ENCODE results near the gene NOS1AP.
"Not testable (repeated sequence)": the region's sequence is repeated elsewhere in the genome, so short reads cannot be mapped to it uniquely, and the experiment has no call there.

NOS1AP gene

GRCh38 chr1:162172311-162173102 is 103.0 kb downstream of the NOS1AP start:
- no peak for DNase-seq

- DNase-seq: not testable (repeated sequence)
Observed at GRCh38 chr1:162173607-162174006, 104.1 kb downstream of the NOS1AP start.

DNA sequence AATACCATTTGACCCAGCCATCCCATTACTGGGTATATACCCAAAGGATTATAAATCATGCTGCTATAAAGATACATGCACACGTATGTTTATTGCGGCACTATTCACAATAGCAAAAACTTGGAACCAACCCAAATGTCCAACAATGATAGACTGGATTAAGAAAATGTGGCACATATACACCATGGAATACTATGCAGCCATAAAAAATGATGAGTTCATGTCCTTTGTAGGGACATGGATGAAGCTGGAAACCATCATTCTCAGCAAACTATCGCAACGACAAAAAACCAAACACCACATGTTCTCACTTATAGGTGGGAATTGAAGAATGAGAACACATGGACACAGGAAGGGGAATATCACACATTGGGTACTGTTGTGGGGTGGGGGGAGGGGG is 104.5 kb downstream of the NOS1AP start:
- not testable (repeated sequence) for DNase-seq

DNA sequence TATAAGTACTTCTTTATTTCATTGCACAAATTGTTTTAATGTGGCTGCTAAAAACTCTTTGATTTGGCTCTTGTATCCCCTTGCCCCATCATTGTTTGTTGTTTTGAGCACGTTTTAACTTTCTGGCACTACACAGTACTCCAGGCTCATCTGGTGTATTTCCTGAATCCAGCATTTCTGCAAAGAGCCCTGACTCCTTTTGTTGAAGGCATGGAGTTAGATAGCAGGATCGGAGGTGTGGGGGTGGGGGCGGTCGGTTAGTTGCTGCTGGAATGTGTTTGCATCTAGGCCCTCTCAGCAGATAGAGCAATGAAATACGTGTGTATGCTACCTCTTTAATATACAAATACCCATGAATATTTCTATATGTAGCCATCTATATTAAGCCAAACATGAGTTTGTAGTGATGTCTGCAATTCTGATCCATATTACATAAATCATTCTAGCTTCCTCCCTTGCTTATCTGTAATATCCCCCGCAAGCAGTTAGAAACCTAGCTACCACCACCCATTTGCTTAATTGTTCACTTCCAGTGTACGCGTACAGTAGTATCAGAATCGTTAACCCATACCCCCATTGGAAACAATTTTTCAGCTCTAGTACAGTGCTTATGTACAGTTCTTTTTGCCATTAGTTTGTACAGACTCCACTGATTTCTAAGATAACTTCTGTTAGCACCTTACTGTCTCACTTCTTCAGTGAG is 106.0 kb downstream of the NOS1AP start:
- DNase-seq: no peak

DNA sequence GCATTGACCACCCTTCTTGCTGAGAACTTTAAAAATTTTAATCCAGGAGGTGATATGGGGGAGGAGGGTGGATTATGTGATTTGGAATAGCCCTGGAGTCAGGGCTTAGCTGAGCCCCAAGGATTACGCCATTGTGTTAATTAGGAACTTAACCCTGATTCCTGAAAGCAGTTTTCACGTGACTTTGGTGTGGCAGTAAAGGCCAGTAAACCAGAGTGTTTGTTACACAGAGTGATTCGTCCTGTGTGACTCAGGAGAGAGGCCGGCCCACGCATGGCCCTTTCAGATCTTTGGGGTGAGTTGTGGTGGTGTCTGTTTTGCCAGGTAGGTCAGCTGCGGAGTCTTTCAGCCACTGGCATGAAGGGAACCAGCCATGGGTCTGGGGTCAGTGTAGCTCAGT is 107.6 kb downstream of the NOS1AP start:
- no peak for DNase-seq

DNA sequence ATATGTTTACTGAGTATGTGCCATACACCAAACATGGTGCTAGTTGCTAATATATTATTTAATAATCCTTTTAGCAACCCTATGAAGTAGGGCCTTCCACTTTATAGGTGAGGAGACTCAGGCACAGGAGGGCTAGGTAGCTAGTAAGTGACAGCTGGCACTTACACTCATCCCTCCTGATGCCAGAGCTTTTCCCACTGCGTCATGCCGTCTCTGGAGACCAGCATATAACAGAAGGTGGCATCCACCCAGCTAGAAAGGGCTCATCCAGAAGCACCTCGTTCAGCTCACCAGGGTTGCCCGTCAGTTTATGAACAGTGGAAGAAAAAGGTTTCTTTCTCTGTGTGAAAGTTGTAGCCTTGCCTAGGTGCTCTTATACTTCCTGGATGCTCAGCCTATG is 108.9 kb downstream of the NOS1AP start:
- DNase-seq: no peak

DNA sequence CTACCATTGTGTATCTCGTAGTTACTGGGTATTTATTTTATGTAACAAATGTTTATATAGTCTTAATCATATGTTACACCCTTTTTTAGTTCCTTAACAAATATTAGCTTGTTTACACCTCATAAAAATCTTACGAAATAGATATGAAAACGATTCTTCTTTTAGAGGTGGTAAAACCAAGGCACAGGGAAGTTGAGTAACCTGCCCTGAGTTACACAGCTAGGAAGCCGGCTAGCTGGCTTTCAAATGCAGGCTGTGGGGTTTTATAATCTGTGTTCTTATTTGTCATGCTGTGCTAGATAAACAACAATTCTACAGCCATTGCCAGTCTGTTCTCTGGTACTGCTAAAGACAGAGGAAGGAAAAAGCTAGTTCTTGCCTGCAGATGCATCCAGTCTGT is 109.6 kb downstream of the NOS1AP start:
- no peak for DNase-seq

- DNase-seq: no peak
Observed at GRCh38 chr1:162180813-162181212, 111.3 kb downstream of the NOS1AP start.

- DNase-seq: no peak
Observed at GRCh38 chr1:162182090-162182489, 112.6 kb downstream of the NOS1AP start.

- DNase-seq: no peak
Observed at GRCh38 chr1:162185314-162186025, 116.0 kb downstream of the NOS1AP start.

DNA sequence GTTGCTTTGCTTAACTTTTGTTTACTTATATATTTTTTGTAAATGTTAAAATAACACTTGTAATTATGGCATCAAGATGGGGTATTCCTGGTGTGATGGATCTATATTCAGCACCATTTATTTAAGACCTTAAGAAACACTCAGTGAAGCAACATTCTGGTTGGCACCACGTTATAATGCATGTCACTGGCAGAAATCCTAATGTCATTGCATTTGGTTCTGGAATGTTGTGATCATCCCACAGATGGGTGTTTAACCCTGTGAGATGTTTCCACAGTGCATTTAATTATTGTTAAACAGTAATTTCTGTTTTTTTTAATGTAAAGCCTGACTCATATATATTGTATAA is 116.5 kb downstream of the NOS1AP start:
- no peak for DNase-seq

- DNase-seq: no peak
Observed at GRCh38 chr1:162186406-162186805, 116.9 kb downstream of the NOS1AP start.

GRCh38 chr1:162187687-162188276 is 118.3 kb downstream of the NOS1AP start:
- no peak for DNase-seq

- no peak for DNase-seq
Observed at GRCh38 chr1:162189345-162189744, 119.9 kb downstream of the NOS1AP start.

GRCh38 chr1:162191396-162192305 is 122.2 kb downstream of the NOS1AP start:
- no peak for DNase-seq

GRCh38 chr1:162192306-162192678 is 122.8 kb downstream of the NOS1AP start:
- DNase-seq: no peak

DNA sequence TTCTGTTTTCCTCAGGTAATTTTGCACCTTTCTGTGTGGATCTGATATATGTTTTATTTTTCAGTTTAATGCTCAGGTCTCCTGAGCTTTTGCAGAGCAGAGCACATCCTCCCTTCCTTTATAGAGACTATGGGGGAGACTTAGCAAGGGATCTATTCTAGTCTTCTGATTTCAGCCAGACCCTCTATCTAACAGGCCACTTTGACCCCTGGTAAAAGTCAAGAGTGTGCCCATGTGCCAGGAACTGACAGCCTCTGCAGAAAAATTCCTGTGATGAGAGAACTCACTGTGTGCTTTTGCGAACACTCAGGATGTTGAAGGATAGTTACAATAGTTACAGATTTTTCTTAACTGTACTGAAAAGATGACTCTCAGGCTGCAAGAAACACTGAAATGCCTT is 123.3 kb downstream of the NOS1AP start:
- DNase-seq: no peak

DNA sequence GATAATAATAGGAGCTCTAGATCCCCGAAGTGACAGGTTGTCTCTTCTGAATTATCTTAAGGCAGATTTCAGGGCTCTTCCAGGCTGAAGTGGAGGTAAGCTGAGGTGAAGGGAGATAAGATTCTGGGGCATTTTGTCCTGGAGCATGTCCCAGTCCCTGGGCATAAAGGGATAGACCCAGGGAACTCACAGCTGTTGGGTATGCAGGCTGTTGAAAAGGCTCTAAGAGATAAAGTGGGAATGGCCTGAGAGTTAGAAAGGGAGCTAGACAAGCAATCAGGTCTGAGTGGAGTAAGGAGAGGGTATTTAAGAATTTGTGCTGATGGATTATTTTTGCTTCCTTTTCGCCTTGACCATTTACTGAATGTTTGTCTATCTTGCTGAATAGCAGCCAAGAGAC is 123.7 kb downstream of the NOS1AP start:
- no peak for DNase-seq

DNA sequence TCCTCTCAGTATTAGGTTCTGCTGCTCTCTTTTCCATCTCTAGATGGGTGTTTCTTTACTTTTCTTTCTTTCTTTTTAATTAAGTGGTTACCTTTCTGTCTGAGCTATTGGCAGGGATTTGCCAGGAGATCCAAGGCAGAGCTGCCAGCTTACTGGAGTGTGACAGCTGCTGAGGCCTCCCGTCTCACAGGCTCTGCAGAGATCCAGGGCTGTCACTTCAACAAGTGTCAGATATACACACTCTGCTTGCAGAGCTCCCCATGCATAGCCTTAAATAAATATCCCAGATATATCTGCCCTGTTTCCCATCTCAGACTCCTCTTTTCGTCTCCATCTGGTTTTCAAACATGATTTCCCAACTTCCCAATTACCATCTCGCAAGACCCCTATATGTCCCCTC is 124.3 kb downstream of the NOS1AP start:
- no peak for DNase-seq

GRCh38 chr1:162195567-162195966 is 126.1 kb downstream of the NOS1AP start:
- DNase-seq: no peak

- no peak for DNase-seq
Observed at GRCh38 chr1:162196387-162196786, 126.9 kb downstream of the NOS1AP start.

- DNase-seq: no peak
Observed at GRCh38 chr1:162197041-162197531, 127.6 kb downstream of the NOS1AP start.
